Dermis blood vessel endothelial cell (primary cell): ENCODE measurements around the gene OGFR. TPM values are rescaled to one million over a fixed set of nuclear protein-coding genes. Genes with fewer than 3 reads are reported as not detected.

Experiments
- DNase-seq: peaks from one replicate; pipeline ENCODE4 v3.0.0; 2010
- total RNA-seq: library from RNA; depleted of rRNA; stranded (reverse); fragments of >200 nt; gene quantifications from 2 replicates; pipeline ENCODE4 v1.2.3, GENCODE V29; 2014

The OGFR gene
- total RNA-seq = 48.8 and 58.4 TPM in 2 replicates

GRCh38 chr20:62804627-62805154 is at the start of gene OGFR:
OGFR (plus strand) TSS chr20:62804835; CDS start chr20:62804860, 25 bp downstream.
- DNase-seq = peak; percentile 65

DNA sequence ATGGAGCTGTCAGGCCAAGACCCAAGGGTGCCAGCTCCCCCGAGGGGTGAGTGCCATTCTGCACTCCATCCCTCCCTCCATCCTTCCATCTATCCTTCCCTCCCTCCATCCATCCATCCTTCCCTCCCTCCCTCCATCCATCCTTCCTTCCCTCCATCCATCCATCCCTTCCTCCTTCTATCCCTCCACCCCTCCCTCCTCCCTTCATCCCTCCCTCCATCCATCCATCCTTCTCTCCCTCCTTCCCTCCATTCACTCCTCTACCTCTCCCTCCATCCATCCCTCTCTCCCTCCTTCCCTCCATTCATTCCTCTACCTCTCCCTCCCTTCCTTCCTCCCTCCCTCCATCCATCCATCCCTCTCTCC is 49.7 kb upstream of the OGFR start:
- no peak for DNase-seq

DNA sequence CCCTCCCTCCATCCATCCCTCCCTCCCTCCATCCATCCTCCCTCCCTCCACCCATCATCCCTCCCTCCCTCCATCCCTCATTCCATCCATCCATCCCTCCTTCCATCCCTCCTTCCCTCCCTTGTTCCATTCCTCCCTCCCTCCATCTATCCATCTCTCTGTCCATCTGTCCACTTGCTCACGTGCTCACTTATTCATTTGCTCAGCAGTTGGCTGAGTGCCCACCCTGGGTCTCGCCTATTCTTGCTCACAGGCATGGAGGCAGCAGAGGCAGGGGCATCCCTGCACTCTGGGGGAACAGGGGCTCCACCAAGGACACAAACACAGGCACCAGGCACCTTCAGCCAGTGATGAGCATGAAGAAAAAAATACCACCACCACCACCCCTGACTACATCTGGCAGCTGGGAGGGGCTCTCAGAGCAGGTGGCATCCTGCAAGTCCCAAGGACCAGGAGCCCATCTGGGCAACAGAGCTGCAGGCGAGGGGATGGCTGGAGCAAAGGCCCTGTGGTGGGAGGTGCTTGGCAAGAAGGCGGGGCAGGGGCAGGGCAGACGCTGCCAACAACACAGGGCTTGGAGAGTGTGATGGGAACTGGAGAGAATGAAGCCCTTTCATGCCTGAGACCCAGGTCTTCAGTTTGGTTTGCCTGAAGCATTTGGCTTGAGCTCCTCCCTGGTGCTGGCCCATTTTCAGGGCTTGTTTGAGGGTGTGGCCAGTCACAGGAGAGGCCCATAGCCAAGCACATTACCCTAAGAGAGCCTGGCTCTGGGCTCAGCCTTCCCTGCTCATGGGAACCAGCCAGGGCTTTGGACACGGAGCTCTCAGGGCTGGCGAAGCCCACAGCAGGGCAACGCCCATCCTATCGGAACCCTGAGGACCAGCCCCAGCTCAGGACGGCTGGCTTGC is 48.6 kb upstream of the OGFR start:
- no peak for DNase-seq

DNA sequence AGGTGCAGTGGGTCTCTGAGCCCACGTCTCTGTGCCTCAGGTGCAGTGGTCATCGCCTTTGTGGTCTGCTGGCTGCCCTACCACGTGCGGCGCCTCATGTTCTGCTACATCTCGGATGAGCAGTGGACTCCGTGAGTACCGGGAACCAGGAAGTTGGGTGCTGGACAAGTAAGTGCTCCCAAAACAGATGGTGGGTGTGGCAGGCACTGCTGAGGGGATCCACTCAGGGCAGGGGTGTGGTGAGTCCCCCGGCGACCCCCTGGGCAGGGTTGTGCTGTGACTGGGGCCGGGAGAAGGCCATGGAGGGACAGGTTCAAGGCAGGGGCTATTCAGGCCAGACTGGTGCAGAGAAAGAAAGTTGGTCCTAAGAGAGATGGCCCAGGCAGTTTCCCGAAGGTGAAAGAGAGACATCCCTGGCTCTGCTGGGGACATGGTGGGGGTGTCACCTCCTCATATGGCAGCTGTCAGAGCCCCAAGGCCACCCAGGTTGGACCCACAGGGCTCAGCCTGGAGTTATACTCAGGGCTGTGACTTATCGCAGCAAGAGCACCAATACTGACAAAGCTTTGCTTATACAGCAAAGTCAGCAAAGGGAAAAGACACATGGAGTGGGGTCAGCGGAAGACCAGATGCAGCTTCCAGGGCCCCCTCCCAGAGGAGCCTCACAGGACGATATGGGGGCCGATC is 46.3 kb upstream of the OGFR start:
- DNase-seq = no peak

- no peak for DNase-seq
Observed at GRCh38 chr20:62759981-62760431, 44.6 kb upstream of the OGFR start.

DNA sequence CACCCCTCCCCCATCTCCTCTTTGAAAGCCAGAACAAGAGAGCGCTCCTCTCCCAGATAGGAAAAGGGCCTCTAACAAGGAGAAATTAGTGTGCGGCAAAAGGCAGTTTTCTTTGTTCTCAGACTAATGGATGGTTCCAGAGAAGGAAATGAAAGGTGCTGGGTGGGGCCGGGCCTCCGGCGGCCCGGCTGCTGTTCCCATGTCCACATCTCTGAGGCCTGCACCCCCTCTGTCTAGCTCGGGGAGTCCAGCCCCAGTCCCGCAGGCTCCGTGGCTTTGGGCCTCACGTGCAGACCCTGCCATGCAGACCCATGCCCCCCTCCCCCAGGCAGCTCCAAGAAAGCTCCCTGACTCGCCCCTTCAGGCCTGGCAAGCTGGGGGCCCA is 44.2 kb upstream of the OGFR start:
- no peak for DNase-seq

DNA sequence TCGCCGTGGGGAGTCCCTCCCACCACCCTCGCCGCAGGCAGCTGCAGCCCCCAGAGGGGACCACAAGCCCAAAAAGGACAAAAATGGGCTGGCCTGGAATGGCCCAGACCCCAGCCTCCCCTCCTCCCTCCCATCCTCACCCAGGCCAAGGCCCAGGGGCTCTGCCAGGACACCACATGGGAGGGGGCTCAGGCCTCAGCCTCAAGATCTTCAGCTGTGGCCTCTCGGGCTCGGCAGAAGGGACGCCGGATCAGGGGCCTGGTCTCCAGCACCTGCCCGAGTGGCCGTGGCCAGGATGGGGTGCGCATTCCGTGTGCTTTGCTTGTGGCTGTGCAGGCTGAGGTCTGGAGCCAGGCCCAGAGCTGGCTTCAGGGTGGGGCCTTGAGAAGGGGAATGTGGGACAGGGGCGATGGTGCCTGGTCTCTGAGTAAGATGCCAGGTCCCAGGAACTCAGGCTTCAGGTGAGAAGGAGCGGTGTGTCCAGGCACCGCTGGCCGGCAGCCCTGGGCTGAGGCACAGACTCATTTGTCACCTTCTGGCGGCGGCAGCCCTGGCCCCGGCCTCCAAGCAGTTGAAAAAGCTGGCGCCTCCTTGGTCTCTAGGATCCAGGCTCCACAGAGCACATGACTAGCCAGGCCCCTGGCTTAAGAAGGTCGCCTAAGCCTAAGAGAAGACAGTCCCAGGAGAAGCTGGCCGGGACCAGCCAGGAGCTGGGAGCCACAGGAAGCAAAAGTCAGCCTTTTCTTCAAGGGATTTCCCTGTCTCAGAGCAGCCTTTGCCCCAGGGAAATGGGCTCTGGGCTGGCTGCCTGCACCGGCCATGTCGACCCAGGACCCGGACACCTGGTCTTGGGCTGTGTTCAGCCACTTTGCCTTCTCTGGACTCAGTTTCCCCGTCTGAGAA is 43.5 kb upstream of the OGFR start:
- DNase-seq = no peak

DNA sequence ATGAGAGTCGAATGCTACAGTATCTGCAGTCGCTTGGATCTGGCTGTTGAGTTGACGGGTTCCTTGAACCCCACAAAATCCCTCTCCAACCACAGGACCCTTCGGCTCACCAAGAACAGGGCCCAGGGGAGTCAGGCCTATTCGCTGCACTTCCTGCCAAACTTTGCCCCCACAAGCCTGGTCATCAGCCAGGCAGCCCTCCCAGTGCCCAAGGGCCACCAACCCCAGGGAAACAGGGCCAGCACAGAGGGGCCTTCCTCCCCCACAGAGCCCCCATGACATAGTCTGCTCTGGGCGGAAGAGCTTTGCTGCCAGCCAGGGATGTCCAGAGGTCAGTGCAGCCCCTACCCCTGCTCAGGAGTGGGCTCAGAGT is 42.9 kb upstream of the OGFR start:
- no peak for DNase-seq

GRCh38 chr20:62762376-62762775 is 42.3 kb upstream of the OGFR start:
- no peak for DNase-seq

- no peak for DNase-seq
Observed at GRCh38 chr20:62762801-62763368, 41.8 kb upstream of the OGFR start.

DNA sequence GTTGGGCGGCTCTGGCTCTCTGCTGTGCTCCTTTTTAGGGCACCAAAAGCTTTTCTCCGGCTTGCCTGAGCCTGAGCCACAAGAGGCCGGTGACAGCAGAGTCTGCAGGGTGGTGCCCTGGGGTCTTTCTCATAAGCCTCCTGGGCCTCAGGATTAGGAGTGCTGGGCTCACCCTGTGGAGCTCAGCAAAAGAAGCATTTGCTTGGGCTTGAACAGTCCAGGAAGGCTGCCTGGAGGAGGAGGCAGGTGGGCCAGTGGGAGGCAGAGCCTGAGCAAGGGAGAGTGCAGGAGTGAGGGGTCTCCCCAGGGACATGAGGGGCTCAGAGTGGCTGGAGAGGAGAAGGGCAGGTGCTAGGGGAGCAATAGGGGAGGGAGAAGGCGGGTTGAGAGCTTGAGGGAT is 41.2 kb upstream of the OGFR start:
- no peak for DNase-seq

DNA sequence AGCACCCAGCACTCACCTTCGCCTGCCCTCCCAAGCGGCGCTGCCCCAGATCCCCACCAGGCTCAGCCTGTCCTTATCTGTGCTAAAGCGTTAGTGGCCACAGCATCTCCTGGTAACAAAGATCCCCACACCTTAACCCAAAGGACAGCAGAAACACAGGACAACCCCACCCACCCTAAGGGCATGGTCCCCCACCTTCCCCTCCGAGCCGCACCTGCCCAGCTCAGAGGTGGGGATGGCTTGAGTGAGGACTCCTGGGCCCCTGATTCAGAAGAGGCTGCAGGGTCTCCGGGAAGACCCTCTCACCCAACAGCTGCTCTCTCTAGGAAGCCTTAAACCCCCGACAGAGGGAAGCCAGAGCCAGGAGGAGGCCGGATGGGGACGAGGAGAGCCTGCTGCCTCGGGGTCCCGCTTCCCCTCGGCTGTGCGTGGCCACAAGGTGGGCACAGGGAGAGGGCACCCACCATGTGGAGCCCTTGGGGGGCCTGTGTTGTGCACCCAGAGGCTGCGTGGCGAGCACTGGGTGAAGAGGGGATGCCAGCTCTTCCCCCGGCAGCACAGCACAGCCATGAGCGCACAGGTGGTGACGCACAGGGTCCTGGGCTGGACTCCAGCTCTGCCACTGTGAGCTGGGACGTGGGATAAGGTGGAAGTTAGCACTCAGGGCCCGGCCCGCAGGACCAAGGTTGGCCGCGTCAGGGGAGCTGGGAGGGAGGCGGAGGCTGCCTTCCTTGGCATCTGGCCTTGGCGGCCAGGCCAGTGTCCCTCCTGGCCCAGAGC is 40.3 kb upstream of the OGFR start:
- DNase-seq = no peak

- DNase-seq = no peak
Observed at GRCh38 chr20:62765021-62765420, 39.6 kb upstream of the OGFR start.

GRCh38 chr20:62765432-62766070 is 39.1 kb upstream of the OGFR start:
- no peak for DNase-seq

DNA sequence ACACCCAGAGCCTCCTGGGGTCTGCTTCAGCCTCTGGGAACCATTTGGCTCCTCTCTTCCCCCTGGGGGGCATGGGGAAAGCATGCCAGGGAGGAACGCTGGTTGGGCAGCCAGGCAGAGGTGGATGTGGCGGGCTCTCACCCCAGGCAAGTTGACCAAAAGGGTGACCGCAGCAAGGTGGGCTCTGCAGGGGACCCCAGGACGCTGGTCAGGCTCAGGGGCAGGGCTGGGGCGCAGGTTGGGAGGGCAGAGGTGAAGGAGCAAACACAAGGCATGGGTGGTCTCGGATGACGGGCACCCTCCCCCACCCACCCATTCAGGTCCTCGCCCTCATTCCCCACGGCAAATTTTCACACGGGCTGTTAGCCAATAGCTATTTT is 38.6 kb upstream of the OGFR start:
- no peak for DNase-seq

DNA sequence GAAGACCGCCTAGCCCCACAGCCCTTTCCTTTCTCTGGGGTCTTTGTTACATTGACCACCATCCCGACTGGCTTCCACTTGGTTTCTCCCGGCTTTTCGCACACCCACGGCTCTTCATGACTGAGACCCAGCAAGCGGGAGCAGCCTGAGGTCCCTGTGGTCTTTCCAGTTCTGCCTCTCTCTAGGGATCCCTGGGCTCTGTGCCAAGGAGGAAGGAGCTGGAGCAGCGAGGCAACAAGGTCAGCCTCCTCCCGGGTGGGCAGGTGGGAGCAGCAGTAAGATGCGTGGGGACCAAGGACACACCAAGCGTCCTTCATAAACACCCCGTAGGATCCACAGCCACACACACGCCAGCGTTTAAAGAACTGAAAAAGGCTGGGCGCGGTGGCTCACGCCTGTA is 37.9 kb upstream of the OGFR start:
- DNase-seq = no peak

DNA sequence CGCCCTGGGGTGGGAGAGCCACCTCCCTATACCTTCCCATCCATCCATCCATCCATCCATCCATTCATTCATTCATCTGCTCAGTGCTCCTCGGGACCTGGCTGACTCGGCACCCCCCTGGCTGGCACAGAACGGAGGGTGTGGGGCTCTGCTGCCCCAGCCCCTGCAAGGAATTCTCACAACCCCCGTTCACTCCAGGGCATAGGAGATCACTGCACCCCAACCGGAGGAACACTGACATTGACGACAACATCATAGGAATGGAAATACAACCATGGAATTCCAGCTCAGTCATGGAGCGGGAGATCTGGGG is 36.4 kb upstream of the OGFR start:
- no peak for DNase-seq

GRCh38 chr20:62768551-62769287 is 35.9 kb upstream of the OGFR start:
- DNase-seq = peak; percentile 17

DNA sequence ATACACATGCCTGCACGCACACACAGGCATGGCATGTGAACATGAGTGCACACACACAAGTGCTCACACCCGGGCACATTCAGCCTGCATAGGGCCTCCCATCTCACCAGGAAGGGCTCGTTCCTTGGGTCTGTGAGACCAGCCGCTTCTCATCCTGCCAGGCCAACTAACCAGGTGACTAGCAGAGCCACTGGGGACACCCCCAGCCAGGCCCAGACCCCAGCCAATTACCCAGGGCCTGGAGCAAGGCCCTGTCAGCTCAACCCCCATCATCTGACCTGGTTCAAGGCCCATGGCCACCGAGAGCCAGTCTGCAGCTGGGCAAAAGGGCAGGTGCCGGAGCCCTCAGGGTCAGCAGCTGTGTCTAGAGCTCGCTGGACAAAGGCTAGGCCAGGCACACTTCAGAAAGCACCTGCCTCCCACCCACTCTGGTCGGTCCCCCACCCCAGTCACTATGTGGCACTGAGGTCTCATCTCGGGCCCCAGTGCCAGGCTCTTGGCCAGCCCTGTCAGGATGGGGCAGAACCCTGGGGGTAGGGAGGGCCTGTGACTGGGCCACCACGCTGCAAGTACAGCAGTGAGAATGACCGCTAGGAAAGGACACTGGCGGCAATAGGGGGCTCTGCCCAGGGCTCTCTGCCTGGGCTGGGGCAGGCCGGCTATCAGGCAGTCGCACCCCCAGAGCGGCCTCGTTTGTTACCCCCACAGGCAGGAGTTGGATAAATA is 35.1 kb upstream of the OGFR start:
- DNase-seq = no peak
